Activated CD8-positive, alpha-beta memory T cell treated with anti-CD3 and anti-CD28 coated beads for 36 hours (primary cell): ENCODE measurements around the gene DUS2. TPM values are rescaled to one million over a fixed set of nuclear protein-coding genes. Genes with fewer than 3 reads are reported as not detected.
"Not testable (repeated sequence)": the region's sequence is repeated elsewhere in the genome, so short reads cannot be mapped to it uniquely, and the experiment has no call there.

Experiments used
- CTCF ChIA-PET: fragments of 350-600 bp; sonication (Branson Sonifier 250); formaldehyde crosslinking; loops from one replicate; lab custom pipeline; 2021; ENCODE audit warnings: antibody characterized with exemption; lab: Charles Lee
- POLR2A ChIA-PET: fragments of 350-600 bp; sonication (Branson Sonifier 250); formaldehyde crosslinking; loops from one replicate; lab custom pipeline; 2021; ENCODE audit warnings: antibody characterized with exemption; lab: Charles Lee
- total RNA-seq, 2 experiments: library from RNA; stranded (reverse); gene quantifications; one replicate each; pipeline ENCODE4 v1.2.3, GENCODE V29; 2021

DUS2 gene
- total RNA-seq, 2 experiments from 2014 or later = 37.1 to 40.3 TPM

DNA sequence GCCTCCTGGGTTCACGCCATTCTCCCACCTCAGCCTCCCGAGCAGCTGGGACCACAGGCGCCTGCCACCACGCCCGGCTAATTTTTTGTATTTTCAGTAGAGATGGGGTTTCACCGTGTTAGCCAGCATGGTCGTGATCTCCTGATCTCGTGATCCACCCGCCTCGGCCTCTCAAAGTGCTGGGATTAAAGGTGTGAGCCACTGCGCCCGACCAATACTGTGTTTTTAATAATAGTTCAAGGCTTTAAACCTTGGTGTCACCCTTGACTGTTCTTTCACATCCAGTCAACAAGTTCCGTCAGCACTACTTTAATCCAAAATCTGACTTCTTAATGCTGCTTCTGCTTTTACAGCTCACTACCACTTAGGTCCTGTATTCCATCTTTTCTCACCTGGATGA is 95.9 kb downstream of the DUS2 start:
- POLR2A ChIA-PET = not testable (repeated sequence)
- CTCF ChIA-PET = interaction anchor here (0.8 to 2.2 kb wide), 3 partner anchors 25 to 111 kb away, joined by 3 to 8 read pairs (median 4); no protein-coding TSS in a partner anchor

DNA sequence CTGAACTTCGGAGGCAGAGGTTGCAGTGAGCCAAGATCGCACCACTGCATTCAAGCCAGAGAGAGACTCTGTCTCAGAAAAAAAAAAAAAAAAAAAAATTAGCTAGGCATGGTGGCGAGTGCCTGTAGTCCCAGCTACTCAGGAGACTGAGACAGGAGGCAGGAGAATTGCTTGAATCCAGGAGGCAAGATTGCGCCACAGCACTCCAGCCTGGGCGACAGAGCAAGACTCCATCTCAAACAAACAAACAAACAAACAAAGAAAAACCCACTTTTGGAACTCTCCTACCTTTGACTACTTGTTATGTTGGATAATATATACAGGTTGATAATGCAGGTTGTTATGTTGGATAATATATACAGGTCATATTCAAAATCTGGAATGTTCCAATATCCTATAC is 97.4 kb downstream of the DUS2 start:
- ChIA-PET POLR2A (interaction anchor here (1.3 kb wide), 1 partner anchor 35 kb away, joined by 3 read pairs; the partner anchor contains the start of gene NFATC3), CTCF (interaction anchor here (0.7 to 2.2 kb wide), 2 partner anchors 27 to 137 kb away, joined by 4 to 8 read pairs; no protein-coding TSS in a partner anchor)

DNA sequence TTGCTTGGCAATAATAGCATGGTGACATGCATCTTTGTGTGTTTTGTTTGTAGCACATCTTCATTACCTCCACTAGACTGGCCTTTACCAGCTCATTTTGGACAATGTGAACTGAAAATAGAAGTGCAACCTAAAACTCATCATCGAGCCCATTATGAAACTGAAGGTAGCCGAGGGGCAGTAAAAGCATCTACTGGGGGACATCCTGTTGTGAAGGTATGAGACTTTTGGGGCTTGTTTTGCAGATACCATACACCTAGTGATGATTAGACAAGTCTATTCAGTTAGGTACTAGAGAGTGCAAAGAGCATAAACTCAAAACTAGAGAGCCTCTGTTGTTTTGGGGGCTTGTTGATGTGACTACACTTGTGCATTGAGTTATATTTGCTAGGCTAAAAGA is 103.3 kb downstream of the DUS2 start:
- CTCF ChIA-PET = no interaction called here
- POLR2A ChIA-PET = no interaction called here

DNA sequence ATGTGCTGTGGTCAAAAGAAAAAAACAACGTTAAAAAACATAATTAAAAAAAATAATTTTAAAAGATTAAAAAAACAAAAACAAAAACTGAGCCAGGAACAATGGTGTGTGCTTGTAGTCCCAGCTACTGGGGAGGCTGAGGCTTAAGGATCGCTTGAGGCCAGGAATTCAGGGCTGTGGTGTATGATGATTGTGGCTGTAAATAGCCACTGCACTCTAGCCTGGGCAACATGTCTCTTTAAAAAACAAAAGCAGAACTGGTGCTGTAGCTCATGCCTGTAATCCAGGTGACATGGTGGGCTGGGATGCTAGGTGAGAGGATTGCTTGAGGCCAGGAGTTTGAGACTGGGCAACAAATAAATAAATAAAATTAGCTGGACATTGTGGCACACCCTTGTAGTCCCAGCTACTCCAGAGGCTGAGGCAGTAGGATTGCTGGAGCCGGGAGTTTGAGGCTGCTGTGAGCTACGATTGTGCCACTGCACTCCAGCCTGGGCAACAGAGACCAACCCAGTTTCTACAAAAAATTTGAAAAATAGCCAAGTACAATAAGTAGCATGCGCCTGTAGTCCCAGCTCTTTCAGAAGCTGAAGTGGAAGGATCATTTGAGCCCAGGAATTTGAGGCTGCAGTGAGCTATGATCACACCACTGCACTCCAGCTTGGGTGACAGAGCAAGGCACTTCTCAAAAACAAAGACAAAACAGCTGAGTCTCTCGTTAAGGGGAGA is 105.7 kb downstream of the DUS2 start:
- ChIA-PET CTCF (no interaction called here), POLR2A (no interaction called here)

Other genes with a start within 250 kb of the DUS2 start
- gene RANBP10, start 216.7 kb upstream of the DUS2 start, total RNA-seq = 10 to 100 TPM; 18.0 to 18.7 TPM
- gene TSNAXIP1, start 216.4 kb upstream of the DUS2 start, total RNA-seq = 1 to 10 TPM in 1 of 2 experiments, under 1 TPM in 1; 0.84 to 1.7 TPM
- 10 to 100 TPM; 53.4 to 53.9 TPM for gene THAP11, start 181.0 kb upstream of the DUS2 start, total RNA-seq
- gene NUTF2, start 176.4 kb upstream of the DUS2 start, total RNA-seq = 100 to 1,000 TPM; 176 to 179 TPM
- gene CENPT, start 175.6 kb upstream of the DUS2 start, total RNA-seq = 10 to 100 TPM; 49.3 to 50.7 TPM
- 100 to 1,000 TPM; 102 to 104 TPM for gene EDC4, start 150.2 kb upstream of the DUS2 start, total RNA-seq
- gene NRN1L, start 138.4 kb upstream of the DUS2 start, total RNA-seq = 1 to 10 TPM in 1 of 2 experiments, under 1 TPM in 1; 0.59 to 1.1 TPM
- 10 to 100 TPM; 13.4 to 14.7 TPM for gene PSKH1, start 130.0 kb upstream of the DUS2 start, total RNA-seq
- gene CTRL, start 91.4 kb upstream of the DUS2 start, total RNA-seq = 1 to 10 TPM; 2.7 to 4.5 TPM
- gene PSMB10, start 86.4 kb upstream of the DUS2 start, total RNA-seq = 100 to 1,000 TPM; 176 to 185 TPM
- gene LCAT, start 79.2 kb upstream of the DUS2 start, total RNA-seq = 10 to 100 TPM; 14.3 to 15.1 TPM
- gene SLC12A4, start 54.6 kb upstream of the DUS2 start, total RNA-seq = 10 to 100 TPM; 42.6 to 44.4 TPM
- gene DPEP3, start 42.8 kb upstream of the DUS2 start, total RNA-seq = under 1 TPM; 0.17 to 0.40 TPM
- gene DPEP2, start 23.8 kb upstream of the DUS2 start, total RNA-seq = 1 to 10 TPM; 1.3 to 1.5 TPM
- not detected for gene DPEP2NB, start 7.4 kb upstream of the DUS2 start, total RNA-seq
- gene DDX28, start 52 bp upstream of the DUS2 start, total RNA-seq = 10 to 100 TPM; 27.5 to 28.8 TPM
- gene NFATC3, start 62.1 kb downstream of the DUS2 start, total RNA-seq = 10 to 100 TPM; 93.1 to 95.4 TPM
- under 1 TPM; 0.27 to 0.48 TPM for gene ESRP2, start 212.8 kb downstream of the DUS2 start, total RNA-seq
- 1 to 10 TPM; 9.3 to 9.5 TPM for gene PLA2G15, start 222.1 kb downstream of the DUS2 start, total RNA-seq
- 10 to 100 TPM; 99.2 to 99.4 TPM for gene SLC7A6, start 241.2 kb downstream of the DUS2 start, total RNA-seq